ENCODE measurements around the gene SNRPA. TPM values are rescaled to one million over a fixed set of nuclear protein-coding genes. Genes with fewer than 3 reads are reported as not detected.

SNRPA gene
- total and polyA plus RNA-seq, 2 of the 8 experiments (the other 6 are each of a cell fraction or from before 2014, with no cell fraction given): 201 to 202 TPM

DNA sequence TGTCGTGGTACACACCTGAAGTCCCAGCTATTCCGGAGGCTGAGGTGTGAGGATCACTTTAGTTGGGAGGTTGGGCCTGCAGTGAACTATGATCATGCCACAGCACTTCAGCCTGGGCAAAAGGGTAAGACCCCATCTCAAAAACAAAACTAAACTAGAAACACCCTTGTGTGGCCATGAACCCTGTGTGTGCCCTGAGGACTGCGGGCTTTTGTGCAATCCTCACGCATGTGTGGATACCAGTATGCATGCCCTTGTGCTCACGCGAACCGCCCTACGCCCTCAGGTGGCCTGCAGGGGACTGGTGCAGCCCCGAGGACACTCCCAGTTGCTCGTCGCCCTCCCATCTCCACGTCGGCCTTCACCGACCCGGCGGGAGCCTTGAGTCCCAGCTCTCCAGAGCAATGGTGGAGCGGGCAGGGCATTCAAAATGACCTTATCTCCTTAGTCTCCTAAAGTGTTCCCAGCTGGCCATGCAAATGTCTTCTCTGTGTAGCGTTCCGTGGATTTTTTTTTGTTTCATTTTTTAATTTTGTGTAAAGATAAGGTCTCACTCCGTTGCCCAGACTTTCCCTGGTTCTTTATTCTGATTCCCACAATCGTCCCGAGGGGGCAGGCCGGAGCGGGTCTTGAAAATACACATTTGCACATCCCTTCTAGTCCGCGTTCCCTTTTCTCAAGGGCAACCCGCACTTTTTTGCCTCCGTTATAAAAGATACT lies 47.1 kb downstream of the SNRPA start:
- CTCF ChIA-PET (ENCODE audit: partially characterized antibody): interaction anchor here (0.6 to 4.0 kb wide), 13 partner anchors 9 to 203 kb away, joined by 3 to 29 read pairs (median 5); partner anchors contain the start of gene RAB4B
- Histone ChIP-seq H3K27ac (ENCODE audit: low read depth, low read length) (peak overlapping the region; percentile 79), H3K4me1 (replicated peaks in 1 of 4; ENCODE audit: control insufficient read depth in 3 of 4, insufficient read depth in 4 of 4, low read length in 3 of 4) (peaks cover 0 to 29% (median 18%) of the 10 kb centered on the region in 4 experiments; a peak in 6 of 7 replicates), H3K79me1 (ENCODE audit: low read depth, low read length) (peaks cover 17% of the 10 kb centered on the region), H4K20me1 (replicated peaks in 1 of 2; ENCODE audit: control insufficient read depth in 1 of 2, insufficient read depth in 2 of 2, low read length in 2 of 2) (peaks cover 16 to 25% of the 10 kb centered on the region in 2 experiments), H4K5ac (ENCODE audit: insufficient read length, low read depth, low read length) (peak overlapping the region; percentile 53), H4K8ac (ENCODE audit: extremely low read depth, insufficient read depth, low read length) (peak overlapping the region; percentile 85; the same call in 1 of the 2 replicates), H2BK5ac (ENCODE audit: low read depth, low read length) (peak overlapping the region; percentile 36), H3K9ac (replicated peaks in 1 of 4; ENCODE audit: extremely low read depth in 1 of 4, low read depth in 3 of 4, low read length in 3 of 4) (peak overlapping the region; percentile 56 to 69 (median 66)), H3K27me3 (replicated peaks in 1 of 4; ENCODE audit: control insufficient read depth in 3 of 4, extremely low read depth in 1 of 4, insufficient read depth in 3 of 4, low read length in 3 of 4) (no peaks in the 10 kb centered on the region), H3K14ac (ENCODE audit: insufficient read length) (no peak overlapping the region), H2AFZ (ENCODE audit: low read length) (peak overlapping the region; percentile 47; the same call in 1 of the 2 replicates), H3K36me3 (ENCODE audit: control insufficient read depth in 2 of 4, insufficient read depth in 4 of 4, low read length in 3 of 4) (peaks cover 3 to 25% (median 6%) of the 10 kb centered on the region in 4 experiments; a peak in 6 of 8 replicates), H3K23ac (ENCODE audit: insufficient read length) (no peak overlapping the region), H2BK15ac (ENCODE audit: low read length) (no peak overlapping the region), H3K56ac (replicated peaks; ENCODE audit: insufficient read length, low read depth, low read length) (peak overlapping the region; percentile 3), H3K79me2 (ENCODE audit: control insufficient read depth in 1 of 2, insufficient read depth in 2 of 2, low read length in 2 of 2) (peaks cover 14 to 38% of the 10 kb centered on the region in 2 experiments), H4K91ac (replicated peaks; ENCODE audit: insufficient read length, low read length) (peak overlapping the region; percentile 61), H3K18ac (ENCODE audit: extremely low read depth, low read length) (peak overlapping the region; percentile 78; the same call in 1 of the 2 replicates), H3K4ac (replicated peaks; ENCODE audit: insufficient read length, low read depth, low read length) (no peak overlapping the region), H2BK20ac (ENCODE audit: low read length) (no peak overlapping the region), H3K4me3 (ENCODE audit: extremely low read depth in 1 of 4, insufficient read depth in 2 of 4, low read depth in 3 of 4, low read length in 4 of 4) (peak overlapping the region; percentile 52 to 70 (median 64)), H3K23me2 (ENCODE audit: low read depth, low read length) (peaks cover 6% of the 10 kb centered on the region), H2AK5ac (ENCODE audit: low read depth, low read length) (no peak overlapping the region; the same call in 1 of the 2 replicates), H3K9me3 (ENCODE audit: insufficient read depth in 2 of 2, low read depth in 1 of 2, low read length in 1 of 2) (no peaks in the 10 kb centered on the region), H2BK120ac (replicated peaks; ENCODE audit: low read depth, low read length) (peak overlapping the region; percentile 70), H3K4me2 (ENCODE audit: insufficient read depth in 1 of 2, low read depth in 2 of 2, low read length in 2 of 2) (peak overlapping the region; percentile 36 to 74), H2BK12ac (ENCODE audit: low read depth, low read length) (peak overlapping the region; percentile 18)
- WGBS, 2 experiments (ENCODE audit: extremely low coverage in 1 of 2, insufficient coverage in 1 of 2, insufficient read length in 1 of 2, insufficient replicate concordance in 2 of 2, low coverage in 1 of 2, low lambda C conversion rate in 2 of 2, missing lambda C conversion rate in 1 of 2): 13% methylated on average over 28 of the region's 28 CpGs; no CpG with 5 or more reads in 1 of the 2 experiments
- peak; percentile 7 for FAIRE-seq
- POLR2A ChIA-PET (ENCODE audit: partially characterized antibody): interaction anchor here (0.6 to 15.7 kb wide), 23 partner anchors 9 to 1740 kb away, joined by 3 to 241 read pairs (median 6); partner anchors contain the start of genes ACTMAP, COQ8B, ITPKC and MIA
- peak; percentile 69 to 82 for DNase-seq (ENCODE audit: low read depth in 1 of 2, low spot score in 2 of 2)
- TF ChIP-seq POLR2AphosphoS5 (IDR thresholded peaks at IDR 0.05; ENCODE audit: low read depth, low read length): peak; percentile 91
- TF ChIP-seq CREB1 (IDR thresholded peaks at IDR 0.05): peak; percentile 41; the same call in 1 of the 2 replicates
- peak; percentile 26 for TF ChIP-seq KDM4A (IDR thresholded peaks at IDR 0.05; ENCODE audit: low read depth, low read length, severe bottlenecking)
- 0 out of 2 replicates have a peak, but pooled peaks have one; percentile 66 for TF ChIP-seq SP4 (IDR thresholded peaks at IDR 0.05; ENCODE audit: low read length)
- peak; percentile 25 for TF ChIP-seq ASH2L (IDR thresholded peaks at IDR 0.05; ENCODE audit: low read length)
- TF ChIP-seq, protein P1, sequence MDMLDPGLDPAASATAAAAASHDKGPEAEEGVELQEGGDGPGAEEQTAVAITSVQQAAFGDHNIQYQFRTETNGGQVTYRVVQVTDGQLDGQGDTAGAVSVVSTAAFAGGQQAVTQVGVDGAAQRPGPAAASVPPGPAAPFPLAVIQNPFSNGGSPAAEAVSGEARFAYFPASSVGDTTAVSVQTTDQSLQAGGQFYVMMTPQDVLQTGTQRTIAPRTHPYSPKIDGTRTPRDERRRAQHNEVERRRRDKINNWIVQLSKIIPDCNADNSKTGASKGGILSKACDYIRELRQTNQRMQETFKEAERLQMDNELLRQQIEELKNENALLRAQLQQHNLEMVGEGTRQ (IDR thresholded peaks at IDR 0.05; ENCODE audit: low read length): no peak
- peak; percentile 62; the same call in 1 of the 2 replicates for TF ChIP-seq PHF8 (conservative IDR thresholded peaks at IDR 0.05; ENCODE audit: low read depth, low read length)
- TF ChIP-seq TBP (IDR thresholded peaks at IDR 0.05; ENCODE audit: low read depth, low read length): peak; percentile 82

All from H1 (cell line).